Subcutaneous adipose tissue (tissue), 4 donors: ENCODE data around the gene GPRC5D. TPM values are rescaled to one million over a fixed set of nuclear protein-coding genes. Genes with fewer than 3 reads are reported as not detected.

Experiments used
- total RNA-seq, 4 donors: library from RNA; depleted of rRNA; stranded (reverse); fragments of >200 nt; gene quantifications; one replicate each; pipeline ENCODE4 v1.1.0, GENCODE V29; 2016
- TF ChIP-seq, protein P1 (sequence below): fragments of 450-650 bp; IDR thresholded peaks from one replicate; pipeline ENCODE4 v1.5.1; 2016; ENCODE audit warnings: low read depth, mild to moderate bottlenecking, control low read depth, antibody characterized with exemption, moderate library complexity

Gene GPRC5D
- total RNA-seq, 4 donors from 2014 or later, result 1.8 TPM; not detected in 3

DNA sequence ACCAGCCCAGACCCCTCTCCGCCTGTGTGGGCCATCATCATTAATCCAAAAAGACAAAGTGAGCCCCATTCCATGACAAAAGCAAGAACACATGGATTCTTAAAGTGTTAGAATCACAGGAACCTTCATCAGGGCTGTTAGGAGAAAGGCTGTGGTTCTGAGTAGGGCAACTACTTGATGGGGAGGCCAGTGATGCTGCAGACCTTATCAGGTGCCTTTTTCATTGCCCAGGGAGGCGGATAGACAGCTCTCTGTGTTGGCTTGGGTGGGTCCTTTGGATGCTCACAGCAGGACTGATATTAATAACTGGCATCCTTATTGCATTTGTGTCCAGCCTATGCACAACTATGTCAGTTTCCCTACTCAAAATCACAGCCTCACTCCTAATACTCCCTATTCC lies 45.8 kb upstream of the GPRC5D start:
- TF ChIP-seq, protein P1, sequence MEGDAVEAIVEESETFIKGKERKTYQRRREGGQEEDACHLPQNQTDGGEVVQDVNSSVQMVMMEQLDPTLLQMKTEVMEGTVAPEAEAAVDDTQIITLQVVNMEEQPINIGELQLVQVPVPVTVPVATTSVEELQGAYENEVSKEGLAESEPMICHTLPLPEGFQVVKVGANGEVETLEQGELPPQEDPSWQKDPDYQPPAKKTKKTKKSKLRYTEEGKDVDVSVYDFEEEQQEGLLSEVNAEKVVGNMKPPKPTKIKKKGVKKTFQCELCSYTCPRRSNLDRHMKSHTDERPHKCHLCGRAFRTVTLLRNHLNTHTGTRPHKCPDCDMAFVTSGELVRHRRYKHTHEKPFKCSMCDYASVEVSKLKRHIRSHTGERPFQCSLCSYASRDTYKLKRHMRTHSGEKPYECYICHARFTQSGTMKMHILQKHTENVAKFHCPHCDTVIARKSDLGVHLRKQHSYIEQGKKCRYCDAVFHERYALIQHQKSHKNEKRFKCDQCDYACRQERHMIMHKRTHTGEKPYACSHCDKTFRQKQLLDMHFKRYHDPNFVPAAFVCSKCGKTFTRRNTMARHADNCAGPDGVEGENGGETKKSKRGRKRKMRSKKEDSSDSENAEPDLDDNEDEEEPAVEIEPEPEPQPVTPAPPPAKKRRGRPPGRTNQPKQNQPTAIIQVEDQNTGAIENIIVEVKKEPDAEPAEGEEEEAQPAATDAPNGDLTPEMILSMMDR, result no peak

DNA sequence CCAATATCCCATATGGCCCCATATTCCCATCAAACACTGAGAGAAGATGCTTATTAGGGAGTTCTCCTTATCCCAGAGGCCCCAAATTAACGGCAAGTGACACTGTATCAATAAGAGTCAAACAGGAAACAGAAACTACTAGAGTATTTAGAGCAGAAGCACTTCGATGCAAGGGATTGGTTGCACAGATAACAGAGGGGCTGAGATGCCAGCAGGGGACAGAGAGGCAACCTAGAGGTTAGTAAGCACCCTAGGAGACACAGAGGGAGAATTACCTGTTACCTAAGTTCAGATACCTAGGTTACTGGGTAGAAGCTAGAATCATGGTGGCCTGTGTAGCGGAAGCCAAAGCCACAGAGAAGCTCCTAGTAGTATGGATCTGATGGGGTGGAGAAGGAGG lies 45.2 kb upstream of the GPRC5D start:
- TF ChIP-seq, protein P1, result no peak

DNA sequence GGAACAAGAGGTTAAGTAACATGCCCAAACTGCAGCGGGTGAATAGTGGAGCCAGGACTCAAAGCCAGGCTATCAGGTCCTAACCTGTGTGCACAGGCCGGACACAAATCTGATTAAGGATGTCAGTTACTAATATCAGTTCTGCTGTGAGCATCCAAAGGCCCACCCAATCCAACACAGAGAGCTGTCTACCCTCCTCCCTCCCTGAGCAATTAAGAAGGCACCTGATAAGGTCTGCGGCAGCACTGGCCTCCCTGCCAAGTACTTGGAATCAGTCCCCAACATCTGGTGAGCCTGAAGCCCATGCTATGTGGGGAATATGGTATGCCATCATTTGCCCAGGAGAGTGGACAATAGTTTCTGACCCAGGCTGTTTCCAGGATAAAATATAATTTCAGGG lies 44.2 kb upstream of the GPRC5D start:
- TF ChIP-seq, protein P1, result no peak

DNA sequence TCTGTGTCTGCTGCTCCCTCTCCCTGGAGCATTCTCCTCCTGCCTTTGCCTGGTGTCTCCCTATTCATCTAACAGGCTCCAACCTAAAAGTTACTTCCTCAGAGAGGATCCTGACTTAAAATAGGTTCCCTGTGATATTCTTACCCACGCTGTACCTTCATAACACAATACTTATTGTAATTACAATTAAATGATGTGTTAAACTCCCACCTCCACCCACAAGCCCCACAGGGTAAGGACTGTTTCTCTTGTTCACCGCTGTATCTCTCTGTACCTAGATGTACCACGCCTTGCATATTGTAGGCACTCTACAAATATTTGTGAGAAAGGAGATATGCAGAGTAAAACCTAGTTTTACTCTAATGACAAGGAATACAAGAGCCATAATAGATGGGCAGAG lies 43.1 kb upstream of the GPRC5D start:
- TF ChIP-seq, protein P1, result no peak

DNA sequence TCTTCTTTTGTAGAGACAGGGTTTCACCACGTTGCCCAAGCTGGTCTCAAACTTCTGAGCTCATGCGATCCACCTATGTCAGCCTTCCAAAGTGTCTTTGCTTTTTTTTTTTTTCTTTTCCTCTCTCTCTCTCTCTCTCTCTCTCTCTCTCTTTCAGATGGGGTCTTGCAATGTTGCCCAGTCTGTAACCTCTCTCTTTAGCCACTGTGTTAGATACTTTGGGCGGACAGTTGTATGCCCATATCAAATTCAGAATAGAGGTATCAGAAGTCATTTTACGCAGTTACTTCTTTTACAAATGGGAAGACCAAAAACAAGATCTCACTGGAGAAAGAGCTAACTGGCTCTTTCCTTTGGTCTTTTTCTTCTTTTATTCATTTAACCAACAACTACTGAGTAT lies 41.4 kb upstream of the GPRC5D start:
- TF ChIP-seq, protein P1, result no peak

DNA sequence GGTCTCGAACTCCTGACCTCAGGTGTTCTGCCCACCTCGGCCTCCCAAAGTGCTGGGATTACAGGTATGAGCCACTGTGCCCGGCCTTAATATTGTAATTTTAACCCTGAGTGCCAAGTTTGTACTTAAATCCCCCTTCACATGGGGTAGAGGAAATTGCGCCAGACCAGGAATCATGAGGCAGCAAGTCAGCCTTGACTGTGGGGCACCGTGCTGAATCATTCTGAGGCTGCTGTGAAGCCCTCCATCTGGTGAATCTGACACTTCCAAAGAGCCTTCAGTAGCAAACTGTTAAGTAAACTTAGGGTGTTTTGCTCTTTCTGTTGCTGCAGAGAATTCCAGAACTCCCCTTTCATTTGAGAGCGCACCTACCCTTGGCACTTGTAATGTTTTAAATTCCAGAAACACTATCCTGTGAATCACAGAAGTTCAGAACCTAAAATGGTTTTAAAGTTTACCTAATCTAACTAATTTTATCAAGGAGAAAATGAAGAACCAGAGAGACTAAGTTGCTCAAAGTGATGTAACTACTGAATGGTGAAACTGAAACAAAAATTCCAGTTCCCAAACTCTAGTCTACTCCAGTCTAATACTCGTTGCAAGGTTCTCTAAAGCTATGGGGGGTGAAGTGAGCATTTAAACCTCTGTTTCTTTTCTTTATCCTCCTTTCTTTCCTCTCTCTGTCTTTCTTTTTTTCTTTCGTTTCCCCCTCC lies 40.6 kb upstream of the GPRC5D start:
- TF ChIP-seq, protein P1, result no peak

DNA sequence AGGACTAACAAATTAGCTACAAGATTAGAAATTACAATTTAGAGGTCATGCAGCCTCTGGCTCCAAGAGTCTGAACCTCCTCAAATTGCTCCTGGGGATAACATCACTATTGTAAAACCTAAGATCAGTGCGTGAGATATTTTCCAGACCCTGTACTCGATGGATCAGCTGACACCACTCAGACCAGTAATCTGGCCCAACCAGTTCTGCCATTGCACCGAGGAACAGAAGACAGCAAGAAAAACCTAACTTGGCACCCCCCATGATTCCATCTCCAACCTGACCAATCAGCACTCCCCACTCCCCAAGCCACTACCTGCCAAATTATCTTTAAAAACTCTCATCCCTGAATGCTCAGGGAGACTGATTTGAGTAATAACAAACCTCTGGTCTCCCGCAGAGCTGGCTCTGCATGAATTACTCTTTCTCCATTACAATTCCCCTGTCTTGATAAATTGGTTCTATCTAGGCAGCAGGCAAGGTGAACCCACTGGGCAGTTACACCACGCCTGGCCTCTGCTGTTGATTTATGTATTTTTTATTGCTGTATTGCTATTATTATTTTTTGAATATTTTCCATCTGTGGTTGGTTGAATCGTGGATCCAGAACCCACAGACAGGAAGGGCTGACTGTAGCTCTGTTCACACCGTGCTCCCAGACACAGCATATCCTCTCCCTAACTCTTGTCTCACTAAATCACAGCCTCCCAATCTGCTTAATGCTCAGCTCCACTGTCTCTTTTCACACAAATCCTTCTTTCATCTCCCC lies 38.9 kb upstream of the GPRC5D start:
- TF ChIP-seq, protein P1, result no peak
